HG03196 (cell line): Measurements from ENCODE around the gene SLC9A7.

Source experiments
- ATAC-seq: cut with Tn5 transposase; IDR thresholded peaks from one replicate; pipeline ENCODE4 v1.9.1; 2021; ENCODE audit not compliant: unreplicated experiment

The SLC9A7 gene

GRCh38 chrX:46653482-46653881 is 105.4 kb downstream of the SLC9A7 start:
- ATAC-seq: no peak

- ATAC-seq: no peak
These were observed 109.3 kb downstream of the SLC9A7 start for GRCh38 chrX:46649421-46650260.

GRCh38 chrX:46648660-46649059 is 110.3 kb downstream of the SLC9A7 start:
- no peak for ATAC-seq

GRCh38 chrX:46647251-46647650 is 111.7 kb downstream of the SLC9A7 start:
- no peak for ATAC-seq

GRCh38 chrX:46645614-46646013 is 113.3 kb downstream of the SLC9A7 start:
- ATAC-seq: no peak

- ATAC-seq: no peak
These were observed 115.3 kb downstream of the SLC9A7 start for GRCh38 chrX:46643636-46644035.

GRCh38 chrX:46642145-46642544 is 116.8 kb downstream of the SLC9A7 start:
- no peak for ATAC-seq

- ATAC-seq: no peak
These were observed 121.0 kb downstream of the SLC9A7 start for GRCh38 chrX:46637938-46638337.

- no peak for ATAC-seq
These were observed 122.7 kb downstream of the SLC9A7 start for GRCh38 chrX:46636223-46636622.

- ATAC-seq: no peak
These were observed 123.7 kb downstream of the SLC9A7 start for GRCh38 chrX:46635186-46635585.

GRCh38 chrX:46634577-46634976 is 124.3 kb downstream of the SLC9A7 start:
- no peak for ATAC-seq

GRCh38 chrX:46630141-46630540 is 128.8 kb downstream of the SLC9A7 start:
- ATAC-seq: no peak

GRCh38 chrX:46628460-46629371 is 130.2 kb downstream of the SLC9A7 start:
- peak; percentile 77 for ATAC-seq

- no peak for ATAC-seq
These were observed 131.1 kb downstream of the SLC9A7 start for GRCh38 chrX:46627711-46628419.

- no peak for ATAC-seq
These were observed 131.9 kb downstream of the SLC9A7 start for GRCh38 chrX:46627062-46627461.

- no peak for ATAC-seq
These were observed 132.4 kb downstream of the SLC9A7 start for GRCh38 chrX:46626566-46626965.

- ATAC-seq: no peak
These were observed 134.7 kb downstream of the SLC9A7 start for GRCh38 chrX:46624090-46624786.

- no peak for ATAC-seq
These were observed 137.3 kb downstream of the SLC9A7 start for GRCh38 chrX:46621572-46621971.

GRCh38 chrX:46620505-46620904 is 138.4 kb downstream of the SLC9A7 start:
- no peak for ATAC-seq

GRCh38 chrX:46618947-46619346 is 140.0 kb downstream of the SLC9A7 start:
- ATAC-seq: no peak

- ATAC-seq: no peak
These were observed 141.0 kb downstream of the SLC9A7 start for GRCh38 chrX:46617906-46618305.
